HL-60 (cell line): ENCODE data around the gene MARCHF10.

ENCODE experiments used
- DNase-seq, 2 experiments: peaks; one replicate each; pipeline ENCODE4 v3.0.0-alpha.2; 2010 to 2020; ENCODE audit warnings: low read depth in 1 of 2, low spot score in 1 of 2
- H3K27ac ChIP-seq: fragments of 250-450 bp; sonication (Bioruptor Pico); replicated peaks from 2 replicates; pipeline ENCODE4 v1.5.1; 2020; ENCODE audit warnings: mild to moderate bottlenecking, moderate library complexity
- H3K27me3 ChIP-seq: fragments of 250-450 bp; sonication (Bioruptor Pico); 2 replicates; pipeline ENCODE4 v1.5.1; 2021; ENCODE audit warnings: mild to moderate bottlenecking, moderate library complexity; ENCODE audit not compliant: insufficient read depth, poor library complexity, severe bottlenecking
- H3K4me3 ChIP-seq: replicated peaks from 2 replicates; pipeline ENCODE4 v1.5.1; 2011; ENCODE audit warnings: mild to moderate bottlenecking, control low read depth, low read length; ENCODE audit not compliant: insufficient read depth
- CTCF ChIP-seq: IDR thresholded peaks from one replicate; pipeline ENCODE4 v1.5.1; 2011; ENCODE audit warnings: low read length, control low read depth, inconsistent platforms; ENCODE audit not compliant: insufficient read depth
- GABPA ChIP-seq: IDR thresholded peaks from 2 replicates; pipeline ENCODE4 v1.6.1; 2012; ENCODE audit warnings: low read depth
- POLR2AphosphoS5 ChIP-seq: IDR thresholded peaks from 2 replicates; pipeline ENCODE4 v1.6.1; 2012; ENCODE audit warnings: low read depth
- REST ChIP-seq: IDR thresholded peaks from 2 replicates; pipeline ENCODE4 v1.6.1; 2012; ENCODE audit warnings: low read depth; ENCODE audit not compliant: insufficient replicate concordance
- SPI1 ChIP-seq: IDR thresholded peaks from 2 replicates; pipeline ENCODE4 v1.6.1; 2012; ENCODE audit warnings: low read depth, mild to moderate bottlenecking, borderline replicate concordance

The MARCHF10 gene

GRCh38 chr17:62703261-62703775, 104.8 kb downstream of the MARCHF10 start:
- H3K4me3 ChIP-seq, result peak overlapping the region; percentile 42
- peaks cover 10% of the 10 kb centered on the region for H3K27me3 ChIP-seq
- no peak for DNase-seq
- TF ChIP-seq CTCF (no peak), SPI1 (no peak), GABPA (no peak)
- no peak overlapping the region for H3K27ac ChIP-seq

GRCh38 chr17:62702746-62703260, 105.3 kb downstream of the MARCHF10 start:
- H3K4me3 ChIP-seq, result no peak overlapping the region
- H3K27me3 ChIP-seq, result peaks cover 10% of the 10 kb centered on the region
- no peak for TF ChIP-seq REST
- TF ChIP-seq SPI1, result no peak
- TF ChIP-seq GABPA, result no peak
- no peak for TF ChIP-seq POLR2AphosphoS5
- TF ChIP-seq CTCF, result no peak
- no peak overlapping the region for H3K27ac ChIP-seq
- DNase-seq, result no peak

GRCh38 chr17:62701706-62702085, 106.4 kb downstream of the MARCHF10 start:
- no peak for TF ChIP-seq CTCF
- no peak for TF ChIP-seq SPI1
- TF ChIP-seq REST, result no peak
- no peak for TF ChIP-seq GABPA
- no peak for TF ChIP-seq POLR2AphosphoS5
- no peak overlapping the region for H3K4me3 ChIP-seq
- H3K27ac ChIP-seq, result no peak overlapping the region
- no peak for DNase-seq
- peaks cover 10% of the 10 kb centered on the region for H3K27me3 ChIP-seq
